Progenitor cell of endocrine pancreas (in vitro differentiated cells): ENCODE measurements around the gene TLL2. TPM values are rescaled to one million over a fixed set of nuclear protein-coding genes. Genes with fewer than 3 reads are reported as not detected.

Experiments
- DNase-seq: peaks from one replicate; pipeline ENCODE4 v3.0.0; 2021; ENCODE audit warnings: low spot score; ENCODE audit not compliant: unreplicated experiment
- H3K27ac Mint-ChIP-seq: 2 replicates; pipeline ENCODE4 v1.8.0; 2021; ENCODE audit warnings: mild to moderate bottlenecking, moderate library complexity, mixed read lengths
- H3K27me3 Mint-ChIP-seq: 2 replicates; pipeline ENCODE4 v1.8.0; 2021; ENCODE audit warnings: mixed read lengths
- H3K36me3 Mint-ChIP-seq: 2 replicates; pipeline ENCODE4 v1.8.0; 2022; ENCODE audit warnings: mixed read lengths; ENCODE audit not compliant: insufficient read depth
- H3K4me1 Mint-ChIP-seq: 2 replicates; pipeline ENCODE4 v1.8.0; 2021; ENCODE audit warnings: low read depth, mixed read lengths
- H3K4me3 Mint-ChIP-seq: 2 replicates; pipeline ENCODE4 v1.8.0; 2021; ENCODE audit warnings: low read depth, mild to moderate bottlenecking, moderate library complexity, mixed read lengths
- H3K9me3 Mint-ChIP-seq: 2 replicates; pipeline ENCODE4 v1.8.0; 2021; ENCODE audit warnings: low read depth, mixed read lengths
- total RNA-seq: library from RNA; stranded (reverse); gene quantifications from 2 replicates; pipeline ENCODE4 v1.2.1, GENCODE V29; 2021
- TF ChIP-seq, protein P1 (sequence below): fragments of 200-600 bp; sonication (generic); IDR thresholded peaks from one replicate; pipeline ENCODE4 v1.5.0; 2021; ENCODE audit warnings: antibody characterized with exemption, mild to moderate bottlenecking; ENCODE audit not compliant: unreplicated experiment

TLL2 gene
- total RNA-seq, 1 donor from 2014 or later = 0.60 TPM

DNA sequence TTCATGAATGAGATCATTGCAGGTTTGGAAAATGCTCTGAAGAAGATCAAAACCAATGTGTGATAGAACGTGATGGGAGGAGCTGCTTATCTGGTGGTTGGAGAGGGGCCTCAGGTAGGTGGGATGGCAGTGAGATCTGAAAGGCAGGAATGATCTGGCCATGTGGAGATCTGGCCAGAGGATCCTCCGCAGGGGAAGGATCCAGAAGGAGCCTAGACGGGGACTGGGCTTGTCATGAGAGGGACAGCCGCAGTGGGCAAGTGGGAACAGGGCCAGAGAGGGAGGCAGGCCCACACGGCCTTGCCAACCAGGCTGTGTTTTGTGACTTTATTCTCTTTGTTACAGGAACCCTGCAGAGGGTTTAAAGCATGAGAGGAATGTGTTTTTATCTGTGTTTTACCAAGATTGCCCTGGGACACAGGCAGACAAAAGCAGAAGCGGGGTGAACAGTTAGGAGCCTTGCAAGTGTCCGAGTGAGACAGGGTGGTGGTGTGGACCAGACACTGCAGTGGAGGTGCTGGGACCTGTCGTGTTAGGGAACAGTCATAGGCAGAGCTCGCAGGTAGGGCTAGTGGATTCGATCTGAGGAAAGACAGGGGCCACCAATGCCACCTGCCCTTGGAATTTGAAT lies 66.6 kb downstream of the TLL2 start:
- Mint-ChIP-seq H3K27ac (no peak overlapping the region), H3K36me3 (no peaks in the 10 kb centered on the region), H3K9me3 (no peaks in the 10 kb centered on the region), H3K4me3 (no peak overlapping the region), H3K27me3 (peaks cover 8% of the 10 kb centered on the region), H3K4me1 (peaks cover 4% of the 10 kb centered on the region)
- DNase-seq = no peak
- TF ChIP-seq, protein P1, sequence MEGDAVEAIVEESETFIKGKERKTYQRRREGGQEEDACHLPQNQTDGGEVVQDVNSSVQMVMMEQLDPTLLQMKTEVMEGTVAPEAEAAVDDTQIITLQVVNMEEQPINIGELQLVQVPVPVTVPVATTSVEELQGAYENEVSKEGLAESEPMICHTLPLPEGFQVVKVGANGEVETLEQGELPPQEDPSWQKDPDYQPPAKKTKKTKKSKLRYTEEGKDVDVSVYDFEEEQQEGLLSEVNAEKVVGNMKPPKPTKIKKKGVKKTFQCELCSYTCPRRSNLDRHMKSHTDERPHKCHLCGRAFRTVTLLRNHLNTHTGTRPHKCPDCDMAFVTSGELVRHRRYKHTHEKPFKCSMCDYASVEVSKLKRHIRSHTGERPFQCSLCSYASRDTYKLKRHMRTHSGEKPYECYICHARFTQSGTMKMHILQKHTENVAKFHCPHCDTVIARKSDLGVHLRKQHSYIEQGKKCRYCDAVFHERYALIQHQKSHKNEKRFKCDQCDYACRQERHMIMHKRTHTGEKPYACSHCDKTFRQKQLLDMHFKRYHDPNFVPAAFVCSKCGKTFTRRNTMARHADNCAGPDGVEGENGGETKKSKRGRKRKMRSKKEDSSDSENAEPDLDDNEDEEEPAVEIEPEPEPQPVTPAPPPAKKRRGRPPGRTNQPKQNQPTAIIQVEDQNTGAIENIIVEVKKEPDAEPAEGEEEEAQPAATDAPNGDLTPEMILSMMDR = no peak

DNA sequence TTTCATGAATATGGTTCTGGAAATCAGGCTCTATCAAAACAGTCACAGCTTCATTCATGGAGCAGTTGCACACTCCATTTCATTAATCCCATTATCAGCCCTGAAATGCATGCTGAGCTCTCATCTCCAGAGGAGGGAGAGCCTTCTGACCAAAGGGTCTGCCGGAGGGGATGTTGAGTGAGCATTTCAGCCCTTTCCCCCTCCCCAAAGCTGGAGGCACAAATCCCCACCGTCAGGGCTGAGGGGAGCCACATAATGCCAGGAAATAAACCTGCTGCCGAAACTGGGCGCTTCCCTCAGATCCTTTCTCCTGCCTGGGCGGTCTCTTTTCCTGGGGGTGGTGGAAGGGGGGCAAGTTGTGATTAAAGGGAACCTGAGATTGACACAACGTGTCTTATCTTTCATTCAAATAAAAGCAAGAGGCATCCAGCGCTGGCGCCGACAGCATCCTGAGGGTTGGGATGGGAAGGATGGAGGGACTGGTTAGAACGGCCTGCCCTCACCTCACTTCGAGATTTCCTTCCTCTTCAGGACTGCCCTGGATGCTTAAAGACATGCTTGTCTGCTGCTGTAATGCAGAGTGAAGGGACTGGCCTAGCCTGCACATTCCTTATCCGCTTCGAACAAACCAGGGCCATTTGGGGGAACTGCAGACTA lies 71.6 kb downstream of the TLL2 start:
- DNase-seq = no peak
- Mint-ChIP-seq H3K4me3 (no peak overlapping the region), H3K4me1 (peaks cover 6% of the 10 kb centered on the region), H3K27me3 (peaks cover 3% of the 10 kb centered on the region), H3K9me3 (peaks cover 8% of the 10 kb centered on the region), H3K27ac (no peak overlapping the region), H3K36me3 (no peaks in the 10 kb centered on the region)
- TF ChIP-seq, protein P1 = no peak

DNA sequence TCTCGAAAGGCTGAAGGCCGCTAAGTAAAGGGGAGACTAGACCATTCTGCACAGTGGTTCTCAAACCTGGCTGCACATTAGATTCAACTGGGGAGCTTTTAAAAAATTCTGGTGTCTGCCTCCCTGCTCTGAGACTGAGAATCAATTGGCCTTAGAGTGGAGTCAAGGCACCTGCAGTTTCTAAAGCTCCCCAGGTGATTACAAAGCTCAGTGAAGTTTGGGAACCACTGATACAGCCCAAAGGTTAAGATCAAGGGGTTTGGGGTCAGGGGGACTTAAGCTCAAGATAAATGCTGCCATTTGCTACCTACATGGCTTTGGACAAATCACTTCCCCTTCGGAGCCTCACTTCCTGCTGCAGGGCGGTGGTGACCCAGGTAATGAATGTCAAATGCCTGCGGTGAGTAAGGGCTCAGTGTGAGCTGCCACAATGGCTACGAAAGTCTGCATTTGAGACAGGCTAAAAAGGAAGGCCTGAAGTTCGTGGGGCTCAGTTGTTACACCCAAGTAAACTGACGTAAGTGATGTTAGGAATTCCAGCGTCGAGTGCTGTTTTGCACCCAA lies 72.3 kb downstream of the TLL2 start:
- Mint-ChIP-seq H3K36me3 (no peaks in the 10 kb centered on the region), H3K27me3 (peaks cover 3% of the 10 kb centered on the region), H3K27ac (no peak overlapping the region), H3K9me3 (peaks cover 8% of the 10 kb centered on the region), H3K4me1 (peaks cover 2% of the 10 kb centered on the region), H3K4me3 (no peak overlapping the region)
- no peak for DNase-seq
- TF ChIP-seq, protein P1 = no peak

- H3K9me3 Mint-ChIP-seq = peaks cover 10% of the 10 kb centered on the region
- H3K36me3 Mint-ChIP-seq = no peaks in the 10 kb centered on the region
- no peak for DNase-seq
- TF ChIP-seq, protein P1 = no peak
- peaks cover 2% of the 10 kb centered on the region for H3K4me1 Mint-ChIP-seq
- H3K27me3 Mint-ChIP-seq = peaks cover 2% of the 10 kb centered on the region
- no peak overlapping the region for H3K27ac Mint-ChIP-seq
- no peak overlapping the region for H3K4me3 Mint-ChIP-seq
Observed at GRCh38 chr10:96440361-96441292, 73.1 kb downstream of the TLL2 start.

- peaks cover 15% of the 10 kb centered on the region for H3K9me3 Mint-ChIP-seq
- no peak overlapping the region for H3K4me3 Mint-ChIP-seq
- no peak overlapping the region for H3K27ac Mint-ChIP-seq
- TF ChIP-seq, protein P1 = no peak
- H3K4me1 Mint-ChIP-seq = peaks cover 2% of the 10 kb centered on the region
- no peaks in the 10 kb centered on the region for H3K36me3 Mint-ChIP-seq
- no peaks in the 10 kb centered on the region for H3K27me3 Mint-ChIP-seq
- no peak for DNase-seq
Observed at GRCh38 chr10:96439725-96440124, 74.0 kb downstream of the TLL2 start.
